Colonic mucosa (tissue), 4 donors: ENCODE measurements around the gene DISC1. TPM values are rescaled to one million over a fixed set of nuclear protein-coding genes. Genes with fewer than 3 reads are reported as not detected.

Source experiments
- DNase-seq: peaks from one replicate; pipeline ENCODE4 v3.0.0-alpha.2; 2020
- H3K27ac ChIP-seq: fragments of 200-600 bp; one replicate; pipeline ENCODE4 v1.8.0; 2021
- H3K27me3 ChIP-seq: fragments of 200-600 bp; one replicate; pipeline ENCODE4 v1.8.0; 2021
- H3K36me3 ChIP-seq: fragments of 200-600 bp; one replicate; pipeline ENCODE4 v1.8.0; 2021
- H3K4me1 ChIP-seq: fragments of 200-600 bp; one replicate; pipeline ENCODE4 v1.8.0; 2021; ENCODE audit warnings: mild to moderate bottlenecking
- H3K4me3 ChIP-seq: fragments of 200-600 bp; one replicate; pipeline ENCODE4 v1.8.0; 2021
- H3K9ac ChIP-seq, 2 donors: one replicate each; pipeline ENCODE4 v1.7.0; 2013; ENCODE audit warnings: control low read depth in 2 of 2, low read depth in 2 of 2, low read length in 2 of 2
- H3K9me3 ChIP-seq: fragments of 200-600 bp; one replicate; pipeline ENCODE4 v1.8.0; 2021
- CTCF ChIP-seq: fragments of 200-600 bp; IDR thresholded peaks from one replicate; pipeline ENCODE4 v1.8.0; 2022; ENCODE audit warnings: antibody characterized with exemption, mild to moderate bottlenecking
- intact Hi-C: fragments of 100-400 bp; cut with DNase I; formaldehyde crosslinking; loops from one replicate; pipeline ENCODE4 v1.14.1; 2022
- total RNA-seq, 2 donors: library from RNA; stranded (reverse); fragmentation: NEBNext Ultra II Directional in 1 of 2; extraction: Animal tissue kit (Norgen Biotek cat#: 25700) in 1 of 2; gene quantifications; one replicate each; pipeline ENCODE4 v1.2.1, GENCODE V29; 2021
- donor health status: healthy.
- donor health status: DM: no; HTN: no; CAD: no.
- donor health status: DM: no; HTN: no; CAD: no.

DISC1 gene
- total RNA-seq, 2 donors from 2014 or later, result 3.4 to 5.3 TPM

GRCh38 chr1:231971397-231972110 is 345.0 kb downstream of the DISC1 start:
- no peaks in the 10 kb centered on the region for H3K27me3 ChIP-seq
- no peak for TF ChIP-seq CTCF

DNA sequence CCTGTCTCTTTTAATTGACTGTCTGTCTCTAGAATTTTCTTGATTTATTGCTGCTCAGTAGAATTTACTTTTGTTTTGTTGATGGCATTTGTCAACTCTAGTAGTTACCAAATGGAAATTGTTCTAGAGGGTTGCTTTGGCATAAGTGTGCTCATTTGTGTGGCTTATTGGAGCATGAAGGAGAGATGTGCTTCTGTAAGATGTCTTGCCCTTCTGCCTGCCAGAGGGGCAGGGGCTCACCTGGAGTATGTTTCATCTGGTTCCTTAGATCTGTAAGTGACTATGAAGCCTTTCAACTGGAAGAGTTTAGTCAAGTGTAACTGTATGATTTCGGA is 345.5 kb downstream of the DISC1 start:
- no peak for TF ChIP-seq CTCF
- no peaks in the 10 kb centered on the region for H3K36me3 ChIP-seq
- no peaks in the 10 kb centered on the region for H3K4me1 ChIP-seq
- intact Hi-C loops, result no loop called here
- H3K4me3 ChIP-seq, result no peak overlapping the region
- no peak overlapping the region for H3K9ac ChIP-seq
- no peak for DNase-seq
- no peak overlapping the region for H3K27ac ChIP-seq
- H3K9me3 ChIP-seq, result no peaks in the 10 kb centered on the region
- no peaks in the 10 kb centered on the region for H3K27me3 ChIP-seq

More at GRCh38 chr1:231971397-231972110, 345.0 kb downstream of the DISC1 start:
- no peak overlapping the region for H3K4me3 ChIP-seq
- intact Hi-C loops, result no loop called here
- no peaks in the 10 kb centered on the region for H3K4me1 ChIP-seq
- no peak overlapping the region for H3K9ac ChIP-seq
- no peak overlapping the region for H3K27ac ChIP-seq
- DNase-seq, result no peak
- no peaks in the 10 kb centered on the region for H3K36me3 ChIP-seq
- no peaks in the 10 kb centered on the region for H3K9me3 ChIP-seq

DNA sequence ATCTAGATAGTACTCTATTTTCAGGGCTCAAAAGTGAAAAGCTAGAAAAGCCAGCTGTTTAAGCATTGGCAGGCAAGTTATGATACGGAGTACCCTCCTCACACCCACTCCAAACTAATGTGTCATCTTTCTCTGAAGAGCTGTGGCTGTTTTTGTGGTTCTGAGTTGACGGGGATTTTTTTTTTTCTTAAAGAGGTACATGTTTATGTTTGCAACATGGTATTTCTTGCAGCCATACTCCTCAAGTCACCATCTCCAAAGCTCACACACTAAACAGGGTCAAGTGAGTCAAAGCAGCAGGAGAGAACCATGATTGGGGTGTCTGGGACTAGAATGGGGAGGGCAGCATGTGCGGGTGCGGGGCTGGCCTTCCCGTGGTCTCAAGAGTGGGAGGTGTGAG is 347.2 kb downstream of the DISC1 start:
- H3K36me3 ChIP-seq, result no peaks in the 10 kb centered on the region
- H3K4me1 ChIP-seq, result no peaks in the 10 kb centered on the region
- no peak for TF ChIP-seq CTCF
- no peak overlapping the region for H3K9ac ChIP-seq
- no peaks in the 10 kb centered on the region for H3K27me3 ChIP-seq
- intact Hi-C loops, result no loop called here
- no peak overlapping the region for H3K4me3 ChIP-seq
- H3K27ac ChIP-seq, result no peak overlapping the region
- H3K9me3 ChIP-seq, result no peaks in the 10 kb centered on the region
- DNase-seq, result no peak

- Histone ChIP-seq H3K36me3 (no peaks in the 10 kb centered on the region), H3K27me3 (no peaks in the 10 kb centered on the region), H3K4me1 (no peaks in the 10 kb centered on the region), H3K9ac (no peak overlapping the region), H3K4me3 (no peak overlapping the region), H3K27ac (no peak overlapping the region), H3K9me3 (no peaks in the 10 kb centered on the region)
- DNase-seq, result no peak
- TF ChIP-seq CTCF, result no peak
- intact Hi-C loops, result no loop called here
Observed at GRCh38 chr1:231976231-231976630, 349.6 kb downstream of the DISC1 start.

DNA sequence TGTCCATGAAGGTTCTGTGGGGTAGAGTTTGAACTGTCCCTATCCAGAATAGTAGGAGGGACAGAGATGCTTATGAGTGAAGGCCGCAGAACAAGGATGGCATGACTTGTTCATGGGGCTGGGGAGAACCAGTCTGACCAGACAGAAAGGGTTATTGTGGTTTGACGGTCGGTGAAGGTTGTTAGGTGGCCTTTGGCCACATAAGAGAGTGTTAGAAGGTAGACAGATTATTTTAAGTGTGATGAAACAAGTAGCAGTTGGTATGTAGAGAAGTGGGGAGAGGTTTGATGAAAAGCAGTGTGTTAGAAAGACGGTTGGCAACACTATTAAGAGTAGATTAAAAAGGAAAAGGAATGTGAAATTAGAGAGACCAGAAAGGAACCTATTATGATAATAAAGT is 355.1 kb downstream of the DISC1 start:
- Histone ChIP-seq H3K4me1 (no peaks in the 10 kb centered on the region), H3K36me3 (no peaks in the 10 kb centered on the region), H3K27me3 (no peaks in the 10 kb centered on the region), H3K27ac (no peak overlapping the region), H3K9me3 (no peaks in the 10 kb centered on the region), H3K9ac (no peak overlapping the region), H3K4me3 (no peak overlapping the region)
- intact Hi-C loops, result no loop called here
- no peak for TF ChIP-seq CTCF
- DNase-seq, result no peak
